GM18505 (cell line): ENCODE measurements around the gene EFNA4.

ENCODE experiments used
- ATAC-seq: cut with Tn5 transposase; IDR thresholded peaks from one replicate; pipeline ENCODE4 v1.9.1; 2021; ENCODE audit not compliant: unreplicated experiment
- POLR2A ChIP-seq: IDR thresholded peaks from 4 replicates; pipeline ENCODE4 v1.6.1; 2011; ENCODE audit warnings: borderline replicate concordance; ENCODE audit not compliant: insufficient read depth, insufficient read length; ENCODE audit errors: extremely low read depth

Gene EFNA4, protein sequence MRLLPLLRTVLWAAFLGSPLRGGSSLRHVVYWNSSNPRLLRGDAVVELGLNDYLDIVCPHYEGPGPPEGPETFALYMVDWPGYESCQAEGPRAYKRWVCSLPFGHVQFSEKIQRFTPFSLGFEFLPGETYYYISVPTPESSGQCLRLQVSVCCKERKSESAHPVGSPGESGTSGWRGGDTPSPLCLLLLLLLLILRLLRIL

DNA sequence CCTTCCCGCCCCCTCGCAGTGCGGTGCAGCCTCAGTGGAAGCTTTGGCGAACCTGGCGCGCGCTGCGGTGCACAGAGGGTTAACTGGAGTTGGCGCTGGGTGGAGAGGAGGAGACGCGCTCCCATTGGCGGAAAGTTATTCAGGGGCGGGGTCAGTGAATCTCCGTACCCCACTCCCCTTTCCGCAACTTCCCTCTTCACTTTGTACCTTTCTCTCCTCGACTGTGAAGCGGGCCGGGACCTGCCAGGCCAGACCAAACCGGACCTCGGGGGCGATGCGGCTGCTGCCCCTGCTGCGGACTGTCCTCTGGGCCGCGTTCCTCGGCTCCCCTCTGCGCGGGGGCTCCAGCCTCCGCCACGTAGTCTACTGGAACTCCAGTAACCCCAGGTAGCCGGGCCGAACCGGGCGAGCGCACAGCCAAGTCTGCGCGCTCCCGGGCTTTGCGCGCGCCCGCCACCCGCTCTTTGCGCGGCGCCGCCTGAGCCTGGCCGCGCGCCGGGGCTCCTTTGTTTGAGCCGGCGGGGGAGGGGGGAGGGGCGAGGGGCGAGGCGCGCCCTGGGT lies at the start of gene EFNA4:
EFNA4 (plus strand) TSS at position 191 of the 561 bp plus-strand sequence; CDS start at position 275, 84 bp downstream.
- TF ChIP-seq POLR2A, result peak; percentile 82
- peak; percentile 38 for ATAC-seq

DNA sequence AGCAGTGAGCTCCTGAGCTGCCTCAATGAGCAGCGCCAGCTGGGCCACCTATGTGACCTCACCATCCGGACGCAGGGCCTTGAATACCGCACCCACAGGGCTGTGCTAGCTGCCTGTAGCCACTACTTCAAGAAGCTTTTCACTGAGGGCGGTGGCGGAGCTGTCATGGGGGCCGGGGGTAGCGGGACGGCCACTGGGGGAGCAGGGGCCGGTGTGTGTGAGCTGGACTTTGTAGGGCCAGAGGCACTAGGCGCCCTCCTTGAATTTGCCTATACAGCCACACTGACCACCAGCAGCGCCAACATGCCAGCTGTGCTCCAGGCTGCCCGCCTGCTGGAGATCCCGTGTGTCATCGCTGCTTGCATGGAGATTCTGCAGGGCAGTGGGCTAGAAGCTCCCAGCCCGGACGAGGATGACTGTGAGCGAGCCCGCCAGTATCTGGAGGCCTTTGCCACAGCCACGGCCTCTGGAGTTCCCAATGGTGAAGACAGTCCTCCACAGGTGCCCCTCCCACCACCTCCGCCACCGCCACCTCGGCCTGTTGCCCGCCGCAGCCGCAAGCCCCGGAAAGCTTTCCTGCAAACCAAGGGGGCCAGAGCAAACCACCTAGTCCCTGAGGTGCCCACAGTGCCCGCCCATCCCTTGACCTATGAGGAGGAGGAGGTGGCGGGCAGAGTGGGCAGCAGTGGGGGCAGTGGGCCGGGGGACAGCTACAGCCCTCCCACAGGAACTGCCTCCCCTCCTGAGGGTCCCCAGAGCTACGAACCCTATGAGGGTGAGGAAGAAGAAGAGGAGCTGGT lies 48.6 kb upstream of the EFNA4 start:
- ATAC-seq, result no peak
- TF ChIP-seq POLR2A, result no peak

DNA sequence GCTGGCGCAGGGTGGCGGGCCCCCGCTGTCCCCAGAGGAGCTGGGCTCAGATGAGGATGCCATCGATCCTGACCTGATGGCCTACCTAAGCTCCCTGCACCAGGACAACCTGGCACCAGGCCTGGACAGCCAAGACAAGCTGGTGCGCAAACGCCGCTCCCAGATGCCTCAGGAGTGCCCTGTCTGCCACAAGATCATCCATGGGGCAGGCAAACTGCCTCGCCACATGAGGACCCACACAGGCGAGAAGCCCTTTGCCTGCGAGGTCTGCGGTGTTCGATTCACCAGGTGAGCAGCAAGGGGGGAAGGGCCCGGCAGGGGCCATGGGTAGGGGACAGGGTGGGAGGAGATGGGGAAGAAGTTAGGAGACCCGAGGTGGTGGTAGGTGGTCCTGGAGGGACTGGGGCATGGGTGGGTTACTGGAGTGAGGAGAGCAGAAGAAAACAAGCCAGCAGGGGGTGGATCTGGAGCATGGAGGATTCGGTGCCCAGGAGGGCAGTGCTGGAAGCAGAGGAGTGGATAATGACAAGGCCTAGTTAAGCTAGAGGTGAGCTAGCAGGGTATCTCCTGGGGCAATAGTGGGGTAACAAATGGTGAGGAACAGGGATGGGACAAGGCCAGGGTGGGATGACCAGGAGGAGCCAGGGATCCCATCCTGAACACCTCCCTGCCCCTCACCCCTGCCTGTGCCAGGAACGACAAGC lies 47.9 kb upstream of the EFNA4 start:
- no peak for TF ChIP-seq POLR2A
- ATAC-seq, result no peak

DNA sequence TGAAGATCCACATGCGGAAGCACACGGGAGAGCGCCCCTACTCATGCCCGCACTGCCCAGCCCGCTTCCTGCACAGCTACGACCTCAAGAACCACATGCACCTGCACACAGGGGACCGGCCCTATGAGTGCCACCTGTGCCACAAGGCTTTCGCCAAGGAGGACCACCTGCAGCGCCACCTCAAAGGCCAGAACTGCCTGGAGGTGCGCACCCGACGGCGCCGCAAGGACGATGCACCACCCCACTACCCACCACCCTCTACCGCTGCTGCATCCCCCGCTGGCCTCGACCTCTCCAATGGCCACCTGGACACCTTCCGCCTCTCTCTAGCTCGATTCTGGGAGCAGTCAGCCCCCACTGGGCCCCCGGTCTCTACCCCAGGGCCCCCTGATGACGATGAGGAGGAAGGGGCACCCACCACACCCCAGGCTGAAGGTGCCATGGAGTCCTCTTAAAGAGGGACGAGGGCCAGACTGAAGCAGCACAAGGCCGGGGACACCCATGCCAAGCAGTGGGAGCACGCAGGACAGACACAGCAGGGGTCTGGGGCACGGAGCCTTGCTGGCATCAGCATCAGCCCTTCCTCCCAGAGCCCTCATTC lies 47.2 kb upstream of the EFNA4 start:
- no peak for TF ChIP-seq POLR2A
- no peak for ATAC-seq

DNA sequence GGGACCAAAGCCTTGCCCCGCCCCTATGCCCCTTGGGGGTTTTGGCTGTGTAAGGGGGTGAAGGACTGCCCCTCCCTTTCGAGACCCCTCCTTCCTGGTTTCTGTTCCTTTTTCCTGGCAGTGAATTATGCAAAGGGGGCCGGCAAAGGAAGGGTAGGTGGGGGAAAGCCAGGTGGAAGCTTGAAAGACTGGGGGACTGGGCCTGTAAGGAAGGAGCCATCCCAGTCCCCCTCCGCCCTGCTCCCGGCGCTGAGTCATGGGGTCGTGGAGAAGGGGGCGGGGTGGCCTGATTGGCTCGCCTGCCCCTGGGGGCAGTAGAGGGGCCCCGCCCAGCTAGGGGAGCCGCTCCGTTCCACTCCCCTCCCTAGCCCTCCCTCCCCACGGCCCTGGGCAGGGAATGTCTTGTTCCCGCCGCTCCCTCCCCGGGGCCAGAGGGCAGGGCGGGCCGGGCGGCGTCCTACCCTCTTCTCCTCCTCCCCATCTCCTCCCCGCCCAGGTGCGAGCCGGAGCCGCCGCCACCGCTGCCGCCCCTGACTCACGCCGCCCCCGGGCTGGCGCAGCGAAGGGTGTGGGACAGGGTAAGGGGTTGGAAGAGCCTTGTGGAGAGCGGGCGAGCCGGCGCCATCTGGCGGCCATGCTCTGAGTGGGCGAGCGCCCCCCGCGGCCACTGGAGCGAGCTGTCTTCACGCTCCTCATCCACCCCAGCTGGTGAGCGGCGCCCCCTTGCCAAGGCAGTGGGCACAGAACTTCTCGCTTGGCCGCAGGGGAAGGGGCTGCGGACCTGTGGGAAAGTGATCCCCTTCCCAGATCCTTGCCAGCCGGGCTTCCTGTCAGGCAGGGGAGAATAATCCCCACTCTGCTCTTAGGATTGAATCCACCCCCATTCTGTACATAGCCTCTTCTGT lies 46.2 kb upstream of the EFNA4 start:
- peak; percentile 78 for ATAC-seq

DNA sequence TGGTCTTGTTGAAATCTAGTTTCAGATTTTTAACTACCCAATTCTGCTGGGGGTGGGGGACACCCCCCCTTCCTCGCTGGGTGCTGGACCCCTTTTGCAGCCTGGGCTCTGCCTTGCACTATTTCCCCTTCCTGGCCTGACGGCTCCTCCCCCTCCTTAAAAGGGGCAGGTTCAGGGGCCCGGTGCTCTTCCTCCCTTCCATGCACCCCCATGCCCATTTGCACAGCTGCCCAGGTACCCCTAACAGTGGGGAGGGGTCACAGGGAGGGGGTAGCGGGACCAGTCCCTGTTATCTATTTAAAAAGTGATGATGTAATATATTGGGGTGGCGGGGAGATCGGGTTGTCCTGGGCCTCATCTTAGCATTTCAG lies 45.6 kb upstream of the EFNA4 start:
- ATAC-seq, result no peak
- TF ChIP-seq POLR2A, result no peak

More for the DNA sequence above, 46.2 kb upstream of the EFNA4 start:
- TF ChIP-seq POLR2A, result peak; percentile 52

DNA sequence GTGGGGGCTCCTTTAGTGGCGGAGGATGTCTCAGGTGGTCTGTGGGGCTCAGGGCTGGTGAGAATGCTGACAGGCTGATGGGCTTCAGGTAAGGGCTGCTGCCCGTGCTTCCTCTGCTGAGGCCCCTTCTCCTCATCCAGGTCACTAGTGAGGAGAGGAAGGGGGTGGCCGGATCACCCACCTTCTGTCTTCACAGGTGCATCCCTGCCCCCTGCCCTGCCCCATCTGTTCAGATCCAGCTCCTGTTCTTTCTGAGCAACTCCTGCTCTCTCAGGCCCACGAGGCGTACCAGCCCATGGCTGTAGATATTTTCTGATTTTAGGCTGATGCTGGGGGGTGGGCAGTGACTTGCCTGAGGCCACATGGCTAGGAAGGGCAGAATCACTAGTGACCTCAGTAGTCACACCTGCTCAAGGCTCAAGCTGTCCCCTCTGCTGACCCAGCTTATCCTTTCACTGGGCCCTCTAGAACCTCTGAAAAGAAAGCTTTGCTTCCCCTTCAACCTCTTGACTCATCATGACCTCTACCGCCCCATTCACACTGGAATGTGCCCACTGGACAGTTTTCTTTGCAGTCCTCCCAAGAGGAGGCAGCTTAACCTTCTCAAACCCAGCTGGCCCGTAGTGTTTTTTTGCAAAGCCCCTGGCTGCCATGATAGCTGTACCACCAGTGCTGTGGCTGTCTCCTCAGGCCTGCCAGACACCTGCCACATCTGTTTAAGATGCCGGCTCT lies 44.8 kb upstream of the EFNA4 start:
- ATAC-seq, result no peak
- TF ChIP-seq POLR2A, result no peak

DNA sequence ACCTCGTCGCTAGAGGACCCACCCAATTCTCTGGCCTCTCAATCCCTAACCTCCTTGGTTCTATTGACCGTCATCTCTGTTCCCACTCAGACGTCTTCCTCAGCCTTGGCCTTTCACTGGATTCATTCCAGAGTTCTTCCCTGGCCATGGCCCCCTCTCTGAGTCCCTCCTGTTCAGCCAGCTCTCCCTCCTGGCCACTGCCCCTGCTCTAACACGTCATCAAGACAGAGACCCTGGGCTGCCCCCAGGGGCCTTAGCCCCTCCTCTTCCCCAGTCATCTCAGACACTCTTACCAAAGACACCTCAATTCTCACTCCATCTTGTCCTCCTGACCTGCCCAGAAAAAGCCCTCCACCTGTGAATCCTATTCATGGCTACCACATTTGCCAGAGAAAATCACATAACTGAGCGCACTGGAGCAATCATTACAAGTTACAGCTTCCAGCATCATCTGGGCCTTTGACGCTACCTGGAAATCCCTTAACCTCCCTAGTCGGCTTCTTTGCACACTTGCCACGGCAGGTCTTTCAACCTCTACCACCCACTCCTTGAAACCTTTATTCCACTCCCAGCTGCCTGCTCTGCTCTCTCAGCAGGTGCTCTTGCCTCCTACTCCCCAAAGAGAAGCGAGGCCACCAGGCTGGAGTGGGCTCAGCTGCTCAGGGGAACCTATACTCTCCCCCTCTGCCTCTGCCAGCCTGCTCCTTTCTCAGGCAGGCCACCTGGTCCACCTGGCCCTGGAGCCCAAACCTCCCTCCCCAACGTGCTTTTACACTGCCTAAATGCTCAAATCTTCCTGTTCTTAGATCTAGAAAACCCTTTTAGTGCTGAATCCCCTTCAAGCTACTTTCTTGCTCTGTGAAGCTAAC lies 43.9 kb upstream of the EFNA4 start:
- ATAC-seq, result no peak
- TF ChIP-seq POLR2A, result no peak

DNA sequence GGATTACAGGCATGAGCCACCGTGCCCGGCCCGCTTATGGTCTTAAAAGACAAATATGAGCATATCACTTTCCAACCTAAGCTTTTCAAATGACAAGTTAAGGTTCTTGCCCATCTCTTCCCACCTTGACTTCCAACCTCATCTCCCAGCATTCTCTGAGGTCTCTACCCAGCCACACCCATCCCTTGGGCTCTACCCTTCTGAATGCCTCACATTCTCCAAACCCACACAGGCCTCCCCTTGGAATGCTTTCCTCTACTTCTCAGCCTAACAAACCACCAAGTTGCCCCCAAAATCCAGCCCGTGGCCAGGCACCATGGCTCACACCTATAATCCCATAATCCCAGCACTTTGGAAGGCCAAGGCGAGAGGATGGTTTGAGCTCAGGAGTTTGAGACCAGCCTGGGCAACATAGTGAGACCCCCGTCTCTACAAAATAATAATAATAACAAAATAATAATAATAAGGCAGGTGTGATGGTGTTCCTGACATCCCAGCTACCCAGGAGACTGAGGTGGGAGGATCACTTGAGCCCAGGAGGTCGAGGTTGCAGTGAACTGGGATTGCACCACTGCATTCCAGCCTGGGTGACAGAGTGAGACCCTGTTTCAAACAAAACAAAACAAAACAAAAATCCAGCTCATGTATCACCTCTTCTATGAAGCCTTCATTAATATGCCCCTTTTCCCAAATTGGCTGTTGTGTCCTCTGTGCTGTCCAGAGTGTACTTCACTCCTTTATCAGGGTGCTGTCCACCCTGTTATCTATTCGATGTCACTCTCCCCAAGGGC lies 41.2 kb upstream of the EFNA4 start:
- no peak for ATAC-seq
- no peak for TF ChIP-seq POLR2A

DNA sequence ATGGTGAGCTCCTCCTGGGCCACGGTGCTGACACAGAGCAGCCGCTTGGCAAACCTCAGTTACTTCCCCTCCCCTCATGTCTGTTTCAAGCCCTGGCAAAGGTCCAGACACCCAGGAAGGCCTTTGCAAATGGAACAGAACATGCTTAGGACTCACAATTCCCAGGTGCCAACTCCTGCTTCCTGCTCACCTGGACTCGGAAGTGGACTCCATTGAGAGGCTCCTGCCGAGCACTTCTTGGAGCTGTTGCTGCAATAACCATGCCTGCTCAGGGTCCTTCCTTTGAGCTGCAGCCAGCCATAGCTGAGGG lies 40.7 kb upstream of the EFNA4 start:
- no peak for ATAC-seq
- no peak for TF ChIP-seq POLR2A
